HPDE6-E6E7 (cell line): ENCODE results near the gene DYRK4.

ENCODE experiments used
- DNase-seq: peaks from one replicate; pipeline ENCODE4 v3.0.0; 2011; ENCODE audit warnings: missing footprints; ENCODE audit errors: extremely low spot score

The DYRK4 gene

GRCh38 chr12:4621511-4621910 is 59.5 kb downstream of the DYRK4 start:
- no peak for DNase-seq

GRCh38 chr12:4626543-4626942 is 64.5 kb downstream of the DYRK4 start:
- DNase-seq, result no peak

GRCh38 chr12:4628406-4628805 is 66.4 kb downstream of the DYRK4 start:
- no peak for DNase-seq

- no peak for DNase-seq
These were observed 68.3 kb downstream of the DYRK4 start for GRCh38 chr12:4630262-4630661.

GRCh38 chr12:4643747-4644146 is 81.7 kb downstream of the DYRK4 start:
- DNase-seq, result no peak

GRCh38 chr12:4645023-4645422 is 83.0 kb downstream of the DYRK4 start:
- no peak for DNase-seq

- no peak for DNase-seq
These were observed 86.1 kb downstream of the DYRK4 start for GRCh38 chr12:4648104-4648500.

GRCh38 chr12:4648501-4649357 is 86.7 kb downstream of the DYRK4 start, which contains the start of the genes AKAP3 and NDUFA9:
Gene AKAP3 (minus strand): TSS chr12:4649051. CDS start chr12:4638196, 10,855 bp downstream.
Gene NDUFA9 (plus strand): TSS chr12:4649114. CDS start chr12:4649127, 13 bp downstream.
- peak; percentile 74 for DNase-seq

GRCh38 chr12:4649358-4649661 is 87.3 kb downstream of the DYRK4 start:
- DNase-seq, result no peak

GRCh38 chr12:4653257-4653656 is 91.2 kb downstream of the DYRK4 start:
- DNase-seq, result no peak

GRCh38 chr12:4653691-4654090 is 91.7 kb downstream of the DYRK4 start:
- DNase-seq, result no peak
